Astrocyte (in vitro differentiated cells and primary cell): ENCODE measurements around the gene AK8. TPM values are rescaled to one million over a fixed set of nuclear protein-coding genes. Genes with fewer than 3 reads are reported as not detected.

Experiments used
- DNase-seq: peaks from one replicate; pipeline ENCODE4 v3.0.0-alpha.2; 2010; ENCODE audit warnings: low read depth
- FAIRE-seq: peaks from 2 replicates; lab custom pipeline; 2011; peaks lifted over from hg19 to GRCh38; lab: Jason Lieb, UNC
- H2AFZ ChIP-seq: 2 replicates; pipeline ENCODE4 v1.6.0; 2012; ENCODE audit warnings: low read depth, low read length, inconsistent platforms
- H3K27ac ChIP-seq: 2 replicates; pipeline ENCODE4 v1.5.1; 2011; ENCODE audit warnings: low read depth, low read length, inconsistent platforms
- H3K27me3 ChIP-seq: 2 replicates; pipeline ENCODE4 v1.6.0; 2011; ENCODE audit warnings: low read length, inconsistent platforms; ENCODE audit not compliant: insufficient read depth
- H3K36me3 ChIP-seq: 2 replicates; pipeline ENCODE4 v1.5.1; 2011; ENCODE audit warnings: low read length, inconsistent platforms; ENCODE audit not compliant: insufficient read depth
- H3K4me1 ChIP-seq: 2 replicates; pipeline ENCODE4 v1.5.1; 2011; ENCODE audit warnings: low read length, inconsistent platforms; ENCODE audit not compliant: insufficient read depth
- H3K4me2 ChIP-seq: 2 replicates; pipeline ENCODE4 v1.6.0; 2012; ENCODE audit warnings: low read length, inconsistent platforms
- H3K4me3 ChIP-seq: 2 replicates; pipeline ENCODE4 v1.5.1; 2011; ENCODE audit warnings: low read depth, mild to moderate bottlenecking, low read length, inconsistent platforms; ENCODE audit not compliant: insufficient read depth
- H3K79me2 ChIP-seq: 2 replicates; pipeline ENCODE4 v1.6.0; 2012; ENCODE audit warnings: mild to moderate bottlenecking, low read length, inconsistent platforms; ENCODE audit not compliant: insufficient read depth
- H3K9ac ChIP-seq: 2 replicates; pipeline ENCODE4 v1.6.0; 2012; ENCODE audit warnings: mild to moderate bottlenecking, low read length, inconsistent platforms
- H3K9me3 ChIP-seq: 2 replicates; pipeline ENCODE4 v1.5.1; 2012; ENCODE audit warnings: low read depth, mild to moderate bottlenecking, low read length, inconsistent platforms; ENCODE audit not compliant: insufficient read depth
- H4K20me1 ChIP-seq: 2 replicates; pipeline ENCODE4 v1.6.0; 2012; ENCODE audit warnings: low read length, inconsistent platforms; ENCODE audit not compliant: insufficient read depth
- H3K27ac Mint-ChIP-seq: one replicate; pipeline ENCODE4 v1.8.0; 2021; ENCODE audit warnings: mild to moderate bottlenecking, mixed read lengths; ENCODE audit not compliant: unreplicated experiment
- H3K27me3 Mint-ChIP-seq: one replicate; pipeline ENCODE4 v1.8.0; 2021; ENCODE audit warnings: low read depth, mixed read lengths; ENCODE audit not compliant: unreplicated experiment
- H3K36me3 Mint-ChIP-seq: one replicate; pipeline ENCODE4 v1.8.0; 2021; ENCODE audit warnings: low read depth, mixed read lengths; ENCODE audit not compliant: unreplicated experiment
- H3K4me1 Mint-ChIP-seq: one replicate; pipeline ENCODE4 v1.8.0; 2021; ENCODE audit warnings: low read depth, mixed read lengths; ENCODE audit not compliant: unreplicated experiment
- H3K4me3 Mint-ChIP-seq: one replicate; pipeline ENCODE4 v1.8.0; 2021; ENCODE audit warnings: mild to moderate bottlenecking, moderate library complexity, mixed read lengths; ENCODE audit not compliant: unreplicated experiment
- H3K9me3 Mint-ChIP-seq: one replicate; pipeline ENCODE4 v1.8.0; 2021; ENCODE audit warnings: mild to moderate bottlenecking, mixed read lengths; ENCODE audit not compliant: unreplicated experiment
- CTCF ChIP-seq: IDR thresholded peaks from 2 replicates; pipeline ENCODE4 v1.5.1; 2011; ENCODE audit warnings: low read depth, mild to moderate bottlenecking, inconsistent platforms, low read length, moderate library complexity; ENCODE audit not compliant: insufficient read depth
- EZH2 ChIP-seq: IDR thresholded peaks from 2 replicates; pipeline ENCODE4 v1.6.1; 2012; ENCODE audit warnings: mild to moderate bottlenecking, low read length, inconsistent platforms; ENCODE audit not compliant: insufficient read depth
- total RNA-seq: library from RNA; stranded (reverse); gene quantifications from 2 replicates; pipeline ENCODE4 v1.2.1, GENCODE V29; 2021

Gene AK8
- total RNA-seq, 1 donor from 2014 or later: 0.27 TPM

GRCh38 chr9:132923346-132923902, 45.3 kb upstream of the AK8 start:
- TF ChIP-seq EZH2 (no peak), CTCF (no peak)
- no peaks in the 10 kb centered on the region for H3K27me3 ChIP-seq
- no peak overlapping the region for H3K9ac ChIP-seq
- Mint-ChIP-seq H3K9me3 (no peaks in the 10 kb centered on the region), H3K4me3 (no peak overlapping the region), H3K27me3 (no peaks in the 10 kb centered on the region), H3K27ac (no peak overlapping the region), H3K4me1 (no peaks in the 10 kb centered on the region), H3K36me3 (peaks cover 38% of the 10 kb centered on the region)
- H3K36me3 ChIP-seq: peaks cover 63% of the 10 kb centered on the region
- H3K4me3 ChIP-seq: no peak overlapping the region
- no peaks in the 10 kb centered on the region for H3K4me1 ChIP-seq
- H4K20me1 ChIP-seq: peaks cover 3% of the 10 kb centered on the region
- no peaks in the 10 kb centered on the region for H3K9me3 ChIP-seq
- DNase-seq (no peak), FAIRE-seq (no peak)
- no peaks in the 10 kb centered on the region for H3K79me2 ChIP-seq
- H3K27ac ChIP-seq: no peak overlapping the region
- no peak overlapping the region for H3K4me2 ChIP-seq
- H2AFZ ChIP-seq: no peak overlapping the region

GRCh38 chr9:132919614-132920268, 41.7 kb upstream of the AK8 start:
- no peak for DNase-seq
- H3K9ac ChIP-seq: no peak overlapping the region
- H3K4me2 ChIP-seq: no peak overlapping the region
- no peaks in the 10 kb centered on the region for H3K27me3 ChIP-seq
- H2AFZ ChIP-seq: no peak overlapping the region
- no peak overlapping the region for H3K4me3 Mint-ChIP-seq
- no peaks in the 10 kb centered on the region for H3K9me3 Mint-ChIP-seq
- H4K20me1 ChIP-seq: peaks cover 3% of the 10 kb centered on the region
- no peaks in the 10 kb centered on the region for H3K4me1 ChIP-seq
- no peaks in the 10 kb centered on the region for H3K4me1 Mint-ChIP-seq
- no peak overlapping the region for H3K4me3 ChIP-seq
- H3K27me3 Mint-ChIP-seq: no peaks in the 10 kb centered on the region
- H3K36me3 Mint-ChIP-seq: peaks cover 34% of the 10 kb centered on the region
- no peak for TF ChIP-seq EZH2
- TF ChIP-seq CTCF: no peak
- no peak for FAIRE-seq
- peaks cover 44% of the 10 kb centered on the region for H3K36me3 ChIP-seq
- H3K79me2 ChIP-seq: no peaks in the 10 kb centered on the region
- no peaks in the 10 kb centered on the region for H3K9me3 ChIP-seq
- no peak overlapping the region for H3K27ac Mint-ChIP-seq
- no peak overlapping the region for H3K27ac ChIP-seq

- H2AFZ ChIP-seq: no peak overlapping the region
- no peaks in the 10 kb centered on the region for H4K20me1 ChIP-seq
- H3K4me2 ChIP-seq: no peak overlapping the region
- no peak overlapping the region for H3K4me3 Mint-ChIP-seq
- peaks cover 30% of the 10 kb centered on the region for H3K36me3 Mint-ChIP-seq
- H3K27me3 Mint-ChIP-seq: no peaks in the 10 kb centered on the region
- no peaks in the 10 kb centered on the region for H3K4me1 Mint-ChIP-seq
- H3K79me2 ChIP-seq: no peaks in the 10 kb centered on the region
- peaks cover 26% of the 10 kb centered on the region for H3K36me3 ChIP-seq
- H3K9ac ChIP-seq: no peak overlapping the region
- no peaks in the 10 kb centered on the region for H3K9me3 Mint-ChIP-seq
- no peaks in the 10 kb centered on the region for H3K27me3 ChIP-seq
- FAIRE-seq (no peak), DNase-seq (no peak)
- no peaks in the 10 kb centered on the region for H3K4me1 ChIP-seq
- no peaks in the 10 kb centered on the region for H3K9me3 ChIP-seq
- TF ChIP-seq CTCF (no peak), EZH2 (no peak)
- no peak overlapping the region for H3K27ac Mint-ChIP-seq
- no peak overlapping the region for H3K4me3 ChIP-seq
- H3K27ac ChIP-seq: no peak overlapping the region
Observed at GRCh38 chr9:132914924-132915323, 36.8 kb upstream of the AK8 start.
